Central memory CD8-positive, alpha-beta T cell (primary cell): ENCODE results near the gene SCEL.

Experiments
- ATAC-seq: fragments of 150-1000 bp; cut with Tn5 transposase; replicated peaks from 2 replicates; pipeline ENCODE4 v1.10.0; 2022; ENCODE audit warnings: mild to moderate bottlenecking, moderate FRiP score, moderate number of reproducible peaks; ENCODE audit not compliant: poor library complexity, severe bottlenecking; ENCODE audit errors: extremely low read depth
- DNase-seq, 2 donors: peaks; one replicate each; pipeline ENCODE4 v3.0.0; 2021; ENCODE audit warnings: low spot score in 2 of 2
- H3K27ac Mint-ChIP-seq: one replicate; pipeline ENCODE4 v1.8.0; 2022; ENCODE audit warnings: low read depth, mild to moderate bottlenecking, moderate library complexity, mixed read lengths
- H3K27me3 Mint-ChIP-seq: one replicate; pipeline ENCODE4 v1.8.0; 2022; ENCODE audit warnings: mixed read lengths
- H3K36me3 Mint-ChIP-seq: one replicate; pipeline ENCODE4 v1.8.0; 2022; ENCODE audit warnings: mild to moderate bottlenecking, moderate library complexity, mixed read lengths; ENCODE audit not compliant: insufficient read depth
- H3K4me1 Mint-ChIP-seq: one replicate; pipeline ENCODE4 v1.8.0; 2022; ENCODE audit warnings: mixed read lengths
- H3K4me3 Mint-ChIP-seq: one replicate; pipeline ENCODE4 v1.8.0; 2022; ENCODE audit warnings: mild to moderate bottlenecking, moderate library complexity, mixed read lengths
- H3K9me3 Mint-ChIP-seq: one replicate; pipeline ENCODE4 v1.8.0; 2022; ENCODE audit warnings: mixed read lengths

Gene SCEL

GRCh38 chr13:77545626-77546412 is 10.3 kb downstream of the SCEL start:
- Mint-ChIP-seq H3K36me3 (no peaks in the 10 kb centered on the region), H3K27ac (no peak overlapping the region), H3K9me3 (no peaks in the 10 kb centered on the region), H3K4me3 (no peak overlapping the region), H3K27me3 (peaks cover 32% of the 10 kb centered on the region), H3K4me1 (no peaks in the 10 kb centered on the region)
- DNase-seq (no peak), ATAC-seq (no peak)

GRCh38 chr13:77548095-77548494 is 12.6 kb downstream of the SCEL start:
- DNase-seq (no peak), ATAC-seq (no peak)
- no peaks in the 10 kb centered on the region for H3K9me3 Mint-ChIP-seq
- H3K4me3 Mint-ChIP-seq: no peak overlapping the region
- peaks cover 28% of the 10 kb centered on the region for H3K27me3 Mint-ChIP-seq
- H3K4me1 Mint-ChIP-seq: no peaks in the 10 kb centered on the region
- no peaks in the 10 kb centered on the region for H3K36me3 Mint-ChIP-seq
- no peak overlapping the region for H3K27ac Mint-ChIP-seq

GRCh38 chr13:77548594-77548993 is 13.1 kb downstream of the SCEL start:
- H3K27ac Mint-ChIP-seq: no peak overlapping the region
- H3K27me3 Mint-ChIP-seq: peaks cover 25% of the 10 kb centered on the region
- H3K9me3 Mint-ChIP-seq: no peaks in the 10 kb centered on the region
- no peaks in the 10 kb centered on the region for H3K4me1 Mint-ChIP-seq
- no peaks in the 10 kb centered on the region for H3K36me3 Mint-ChIP-seq
- no peak overlapping the region for H3K4me3 Mint-ChIP-seq
- ATAC-seq (no peak), DNase-seq (no peak)

GRCh38 chr13:77554069-77554468 is 18.6 kb downstream of the SCEL start:
- H3K27ac Mint-ChIP-seq: no peak overlapping the region
- H3K27me3 Mint-ChIP-seq: peaks cover 26% of the 10 kb centered on the region
- H3K4me1 Mint-ChIP-seq: no peaks in the 10 kb centered on the region
- DNase-seq (no peak), ATAC-seq (no peak)
- no peaks in the 10 kb centered on the region for H3K9me3 Mint-ChIP-seq
- H3K4me3 Mint-ChIP-seq: no peak overlapping the region
- no peaks in the 10 kb centered on the region for H3K36me3 Mint-ChIP-seq

GRCh38 chr13:77555246-77555645 is 19.7 kb downstream of the SCEL start:
- ATAC-seq: no peak
- DNase-seq: no peak
- Mint-ChIP-seq H3K36me3 (no peaks in the 10 kb centered on the region), H3K4me3 (no peak overlapping the region), H3K27me3 (peaks cover 17% of the 10 kb centered on the region), H3K4me1 (no peaks in the 10 kb centered on the region), H3K27ac (no peak overlapping the region), H3K9me3 (no peaks in the 10 kb centered on the region)

- no peak for ATAC-seq
- Mint-ChIP-seq H3K27ac (no peak overlapping the region), H3K9me3 (no peaks in the 10 kb centered on the region), H3K27me3 (peaks cover 23% of the 10 kb centered on the region), H3K36me3 (no peaks in the 10 kb centered on the region), H3K4me3 (no peak overlapping the region), H3K4me1 (no peaks in the 10 kb centered on the region)
- no peak for DNase-seq
Measured at GRCh38 chr13:77558016-77558415, 22.5 kb downstream of the SCEL start.

- peaks cover 38% of the 10 kb centered on the region for H3K27me3 Mint-ChIP-seq
- no peak overlapping the region for H3K27ac Mint-ChIP-seq
- no peak for DNase-seq
- no peaks in the 10 kb centered on the region for H3K36me3 Mint-ChIP-seq
- H3K4me1 Mint-ChIP-seq: no peaks in the 10 kb centered on the region
- no peak for ATAC-seq
- H3K9me3 Mint-ChIP-seq: no peaks in the 10 kb centered on the region
- no peak overlapping the region for H3K4me3 Mint-ChIP-seq
Measured at GRCh38 chr13:77563111-77563510, 27.6 kb downstream of the SCEL start.

- Mint-ChIP-seq H3K27ac (no peak overlapping the region), H3K36me3 (no peaks in the 10 kb centered on the region), H3K9me3 (no peaks in the 10 kb centered on the region), H3K4me3 (no peak overlapping the region), H3K4me1 (no peaks in the 10 kb centered on the region), H3K27me3 (peaks cover 46% of the 10 kb centered on the region)
- ATAC-seq (no peak), DNase-seq (no peak)
Measured at GRCh38 chr13:77565635-77566034, 30.1 kb downstream of the SCEL start.

GRCh38 chr13:77571956-77572355 is 36.5 kb downstream of the SCEL start:
- H3K27me3 Mint-ChIP-seq: peaks cover 35% of the 10 kb centered on the region
- no peaks in the 10 kb centered on the region for H3K4me1 Mint-ChIP-seq
- no peaks in the 10 kb centered on the region for H3K9me3 Mint-ChIP-seq
- DNase-seq: no peak
- no peaks in the 10 kb centered on the region for H3K36me3 Mint-ChIP-seq
- no peak overlapping the region for H3K27ac Mint-ChIP-seq
- ATAC-seq: no peak
- H3K4me3 Mint-ChIP-seq: no peak overlapping the region

- ATAC-seq (no peak), DNase-seq (no peak)
- Mint-ChIP-seq H3K4me3 (no peak overlapping the region), H3K27me3 (peaks cover 55% of the 10 kb centered on the region), H3K9me3 (no peaks in the 10 kb centered on the region), H3K4me1 (no peaks in the 10 kb centered on the region), H3K36me3 (no peaks in the 10 kb centered on the region), H3K27ac (no peak overlapping the region)
Measured at GRCh38 chr13:77574096-77574495, 38.6 kb downstream of the SCEL start.

GRCh38 chr13:77579959-77580358 is 44.5 kb downstream of the SCEL start:
- Mint-ChIP-seq H3K27ac (no peak overlapping the region), H3K36me3 (no peaks in the 10 kb centered on the region), H3K4me3 (no peak overlapping the region), H3K27me3 (peaks cover 50% of the 10 kb centered on the region), H3K9me3 (no peaks in the 10 kb centered on the region), H3K4me1 (no peaks in the 10 kb centered on the region)
- DNase-seq: no peak
- ATAC-seq: no peak

- Mint-ChIP-seq H3K4me1 (no peaks in the 10 kb centered on the region), H3K27me3 (peaks cover 44% of the 10 kb centered on the region), H3K36me3 (no peaks in the 10 kb centered on the region), H3K9me3 (no peaks in the 10 kb centered on the region), H3K4me3 (no peak overlapping the region), H3K27ac (no peak overlapping the region)
- DNase-seq: no peak
- no peak for ATAC-seq
Measured at GRCh38 chr13:77580748-77581147, 45.2 kb downstream of the SCEL start.

- H3K4me3 Mint-ChIP-seq: no peak overlapping the region
- ATAC-seq (no peak), DNase-seq (no peak)
- H3K36me3 Mint-ChIP-seq: no peaks in the 10 kb centered on the region
- no peaks in the 10 kb centered on the region for H3K9me3 Mint-ChIP-seq
- H3K27ac Mint-ChIP-seq: no peak overlapping the region
- peaks cover 15% of the 10 kb centered on the region for H3K27me3 Mint-ChIP-seq
- H3K4me1 Mint-ChIP-seq: no peaks in the 10 kb centered on the region
Measured at GRCh38 chr13:77583581-77583980, 48.1 kb downstream of the SCEL start.
